ENCODE measurements around the gene IGF1.
A peak's percentile ranks its signal among the peaks of the same experiment; 100 is the strongest.

IGF1 gene

DNA sequence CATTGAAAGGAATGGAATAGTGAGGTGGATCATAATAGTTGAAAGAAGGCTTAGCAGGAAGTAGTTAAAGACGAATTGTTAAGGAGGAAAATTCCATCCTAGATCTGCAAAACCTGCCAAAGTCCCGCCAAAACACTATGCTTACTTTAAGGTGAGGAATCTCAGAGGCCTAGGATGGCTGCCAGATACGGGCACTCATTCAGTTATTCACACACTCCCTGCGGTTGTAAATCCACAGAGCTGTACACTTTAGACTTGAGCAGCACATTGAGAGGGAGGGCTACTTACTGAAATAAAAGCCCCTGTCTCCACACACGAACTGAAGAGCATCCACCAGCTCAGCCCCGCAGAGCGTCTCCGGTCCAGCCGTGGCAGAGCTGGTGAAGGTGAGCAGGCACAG, 5.0 kb downstream of the IGF1 start:
- TF ChIP-seq, protein P1, sequence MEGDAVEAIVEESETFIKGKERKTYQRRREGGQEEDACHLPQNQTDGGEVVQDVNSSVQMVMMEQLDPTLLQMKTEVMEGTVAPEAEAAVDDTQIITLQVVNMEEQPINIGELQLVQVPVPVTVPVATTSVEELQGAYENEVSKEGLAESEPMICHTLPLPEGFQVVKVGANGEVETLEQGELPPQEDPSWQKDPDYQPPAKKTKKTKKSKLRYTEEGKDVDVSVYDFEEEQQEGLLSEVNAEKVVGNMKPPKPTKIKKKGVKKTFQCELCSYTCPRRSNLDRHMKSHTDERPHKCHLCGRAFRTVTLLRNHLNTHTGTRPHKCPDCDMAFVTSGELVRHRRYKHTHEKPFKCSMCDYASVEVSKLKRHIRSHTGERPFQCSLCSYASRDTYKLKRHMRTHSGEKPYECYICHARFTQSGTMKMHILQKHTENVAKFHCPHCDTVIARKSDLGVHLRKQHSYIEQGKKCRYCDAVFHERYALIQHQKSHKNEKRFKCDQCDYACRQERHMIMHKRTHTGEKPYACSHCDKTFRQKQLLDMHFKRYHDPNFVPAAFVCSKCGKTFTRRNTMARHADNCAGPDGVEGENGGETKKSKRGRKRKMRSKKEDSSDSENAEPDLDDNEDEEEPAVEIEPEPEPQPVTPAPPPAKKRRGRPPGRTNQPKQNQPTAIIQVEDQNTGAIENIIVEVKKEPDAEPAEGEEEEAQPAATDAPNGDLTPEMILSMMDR (IDR thresholded peaks at IDR 0.05; ENCODE audit: poor library complexity, severe bottlenecking) = no peak

DNA sequence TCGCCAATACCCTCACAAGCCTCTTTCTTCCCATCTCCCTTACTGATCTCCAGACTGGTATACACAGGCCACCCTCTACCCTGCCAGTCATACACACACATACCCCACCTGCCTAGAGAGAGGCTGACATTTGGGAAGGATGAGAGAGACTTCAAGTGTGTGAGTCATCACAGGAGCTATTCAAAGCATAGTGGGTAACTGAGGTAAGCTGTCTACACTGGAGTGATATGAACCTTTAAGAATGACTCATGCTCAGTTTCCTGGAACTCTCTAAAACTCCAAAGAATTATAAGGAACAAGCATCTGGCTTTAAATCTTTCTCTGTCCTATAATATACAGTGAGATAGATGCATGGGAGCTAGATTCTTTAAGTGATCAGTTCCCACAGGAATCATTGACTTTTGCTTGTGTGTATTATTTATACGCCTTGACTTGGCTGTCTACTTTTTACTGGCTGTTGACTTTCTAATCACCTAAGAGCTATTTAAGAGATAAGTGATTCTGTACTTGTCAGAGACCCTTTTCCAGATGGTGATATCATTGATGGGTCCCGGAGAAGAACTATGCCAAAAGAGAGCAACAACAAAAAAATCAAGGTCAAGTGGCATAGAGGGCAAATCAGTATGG, 5.8 kb downstream of the IGF1 start:
- no peak overlapping the region for H3K4me3 ChIP-seq (ENCODE audit: severe bottlenecking)
- no peak overlapping the region for H3K27ac ChIP-seq (ENCODE audit: poor library complexity, severe bottlenecking)
- TF ChIP-seq, protein P1 (IDR thresholded peaks at IDR 0.05; ENCODE audit: poor library complexity, severe bottlenecking) = no peak

More for the DNA sequence above, 5.0 kb downstream of the IGF1 start:
- DNase-seq (ENCODE audit: low spot score) (no peak), ATAC-seq (ENCODE audit: low read depth) (no peak)
- Histone ChIP-seq H3K36me3 (ENCODE audit: low read depth) (no peaks in the 10 kb centered on the region), H3K4me3 (ENCODE audit: severe bottlenecking) (no peak overlapping the region), H3K9me3 (ENCODE audit: severe bottlenecking) (no peaks in the 10 kb centered on the region), H3K27me3 (ENCODE audit: insufficient read depth, poor library complexity, severe bottlenecking) (no peaks in the 10 kb centered on the region), H3K27ac (ENCODE audit: poor library complexity, severe bottlenecking) (no peak overlapping the region), H3K4me1 (ENCODE audit: insufficient read depth, poor library complexity, severe bottlenecking) (no peaks in the 10 kb centered on the region)

DNA sequence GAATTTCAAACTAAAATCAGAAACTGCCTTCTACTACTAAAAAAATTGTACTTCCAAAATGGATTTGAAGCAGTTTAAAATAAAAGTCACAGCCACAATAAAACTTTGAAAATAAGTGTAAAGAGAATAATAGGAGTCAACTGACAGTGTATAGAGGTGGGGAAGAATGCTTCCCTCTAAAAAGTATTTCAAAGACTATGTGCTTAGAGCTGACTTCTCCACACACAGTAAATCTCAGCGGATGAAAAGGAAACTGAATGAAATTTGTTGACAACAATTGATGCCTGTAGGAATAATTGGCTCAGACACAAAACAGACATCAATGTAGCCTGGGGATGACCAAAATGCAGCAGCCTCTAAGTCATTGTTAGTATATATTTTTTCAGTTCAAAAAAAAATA, 7.9 kb downstream of the IGF1 start:
- TF ChIP-seq, protein P1 (IDR thresholded peaks at IDR 0.05; ENCODE audit: poor library complexity, severe bottlenecking) = no peak
- DNase-seq (ENCODE audit: low spot score) (no peak), ATAC-seq (ENCODE audit: low read depth) (no peak)
- Histone ChIP-seq H3K4me3 (ENCODE audit: severe bottlenecking) (no peak overlapping the region), H3K27me3 (ENCODE audit: insufficient read depth, poor library complexity, severe bottlenecking) (no peaks in the 10 kb centered on the region), H3K36me3 (ENCODE audit: low read depth) (no peaks in the 10 kb centered on the region), H3K27ac (ENCODE audit: poor library complexity, severe bottlenecking) (no peak overlapping the region), H3K9me3 (ENCODE audit: severe bottlenecking) (no peaks in the 10 kb centered on the region), H3K4me1 (ENCODE audit: insufficient read depth, poor library complexity, severe bottlenecking) (no peaks in the 10 kb centered on the region)

More for the DNA sequence above, 5.8 kb downstream of the IGF1 start:
- DNase-seq (ENCODE audit: low spot score) (no peak), ATAC-seq (ENCODE audit: low read depth) (peak; percentile 42; the same call in 1 of the 3 replicates)
- Histone ChIP-seq H3K4me1 (ENCODE audit: insufficient read depth, poor library complexity, severe bottlenecking) (no peaks in the 10 kb centered on the region), H3K27me3 (ENCODE audit: insufficient read depth, poor library complexity, severe bottlenecking) (no peaks in the 10 kb centered on the region), H3K9me3 (ENCODE audit: severe bottlenecking) (no peaks in the 10 kb centered on the region), H3K36me3 (ENCODE audit: low read depth) (no peaks in the 10 kb centered on the region)

DNA sequence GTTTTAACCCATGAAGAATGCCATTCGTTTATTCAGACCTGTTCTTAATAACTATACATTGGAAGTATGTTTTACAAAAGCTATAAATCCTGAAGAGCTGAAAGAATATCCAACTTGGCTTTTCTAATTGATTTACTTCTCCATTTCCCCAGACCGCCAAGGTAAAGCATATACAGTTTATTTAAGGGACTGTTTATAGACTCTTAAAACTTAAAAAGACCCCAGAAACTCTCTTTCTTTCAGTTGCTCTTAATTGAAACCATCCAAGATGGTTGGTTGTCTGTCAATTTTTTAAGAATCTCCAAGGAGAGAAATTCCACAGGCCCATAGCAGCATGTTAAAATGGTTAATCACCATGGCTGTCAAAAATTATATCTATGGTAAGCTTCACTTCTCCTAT, 8.8 kb downstream of the IGF1 start:
- Histone ChIP-seq H3K9me3 (ENCODE audit: severe bottlenecking) (no peaks in the 10 kb centered on the region), H3K36me3 (ENCODE audit: low read depth) (no peaks in the 10 kb centered on the region), H3K4me1 (ENCODE audit: insufficient read depth, poor library complexity, severe bottlenecking) (no peaks in the 10 kb centered on the region), H3K27ac (ENCODE audit: poor library complexity, severe bottlenecking) (no peak overlapping the region), H3K4me3 (ENCODE audit: severe bottlenecking) (no peak overlapping the region), H3K27me3 (ENCODE audit: insufficient read depth, poor library complexity, severe bottlenecking) (no peaks in the 10 kb centered on the region)
- no peak for DNase-seq (ENCODE audit: low spot score)
- TF ChIP-seq, protein P1 (IDR thresholded peaks at IDR 0.05; ENCODE audit: poor library complexity, severe bottlenecking) = no peak
- no peak for ATAC-seq (ENCODE audit: low read depth)

DNA sequence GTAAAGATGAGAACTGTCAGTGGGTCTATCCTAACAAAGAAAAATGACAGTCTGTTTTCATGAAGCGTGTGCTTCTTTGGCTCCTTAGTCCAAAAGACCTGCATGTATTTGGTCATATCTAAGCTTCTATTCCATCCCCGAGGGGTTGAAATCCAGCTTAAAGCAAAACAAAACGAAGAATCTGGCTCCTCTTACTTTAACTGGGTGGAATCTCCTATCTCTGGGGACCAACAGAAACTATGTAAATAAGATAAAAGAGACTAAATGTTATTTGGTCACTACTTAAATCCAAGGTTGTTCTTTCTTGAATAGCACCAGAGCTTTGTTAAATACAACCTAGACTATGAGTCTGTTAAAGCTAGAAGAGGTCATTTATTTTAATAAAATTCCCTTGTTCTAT, 9.4 kb downstream of the IGF1 start:
- ATAC-seq (ENCODE audit: low read depth) (no peak), DNase-seq (ENCODE audit: low spot score) (no peak)
- no peak overlapping the region for H3K4me3 ChIP-seq (ENCODE audit: severe bottlenecking)
- H3K36me3 ChIP-seq (ENCODE audit: low read depth) = no peaks in the 10 kb centered on the region
- TF ChIP-seq, protein P1 (IDR thresholded peaks at IDR 0.05; ENCODE audit: poor library complexity, severe bottlenecking) = no peak
- no peaks in the 10 kb centered on the region for H3K4me1 ChIP-seq (ENCODE audit: insufficient read depth, poor library complexity, severe bottlenecking)
- H3K27me3 ChIP-seq (ENCODE audit: insufficient read depth, poor library complexity, severe bottlenecking) = no peaks in the 10 kb centered on the region
- H3K9me3 ChIP-seq (ENCODE audit: severe bottlenecking) = no peaks in the 10 kb centered on the region
- H3K27ac ChIP-seq (ENCODE audit: poor library complexity, severe bottlenecking) = no peak overlapping the region
